ENCODE data around the gene HACE1. TPM values are rescaled to one million over a fixed set of nuclear protein-coding genes. Genes with fewer than 3 reads are reported as not detected.
"Not testable (repeated sequence)": the region's sequence is repeated elsewhere in the genome, so short reads cannot be mapped to it uniquely, and the experiment has no call there.

HACE1 gene
- total and polyA plus RNA-seq, 8 donors: 10.1 to 27.0 (median 24.0) TPM

- no peak overlapping the region for H3K27ac ChIP-seq
- ATAC-seq (no peak), DNase-seq (no peak)
- H3K27me3 ChIP-seq: no peaks in the 10 kb centered on the region
- H3K9me3 ChIP-seq: peaks cover 0 to 3% of the 10 kb centered on the region in 2 donors
- intact Hi-C loops (cut with DNase I): no loop called here
- H3K36me3 ChIP-seq: peaks cover 0 to 37% of the 10 kb centered on the region in 2 donors
- H3K4me1 ChIP-seq: no peaks in the 10 kb centered on the region
- no peak overlapping the region for H3K4me3 ChIP-seq
- TF ChIP-seq, protein P1, sequence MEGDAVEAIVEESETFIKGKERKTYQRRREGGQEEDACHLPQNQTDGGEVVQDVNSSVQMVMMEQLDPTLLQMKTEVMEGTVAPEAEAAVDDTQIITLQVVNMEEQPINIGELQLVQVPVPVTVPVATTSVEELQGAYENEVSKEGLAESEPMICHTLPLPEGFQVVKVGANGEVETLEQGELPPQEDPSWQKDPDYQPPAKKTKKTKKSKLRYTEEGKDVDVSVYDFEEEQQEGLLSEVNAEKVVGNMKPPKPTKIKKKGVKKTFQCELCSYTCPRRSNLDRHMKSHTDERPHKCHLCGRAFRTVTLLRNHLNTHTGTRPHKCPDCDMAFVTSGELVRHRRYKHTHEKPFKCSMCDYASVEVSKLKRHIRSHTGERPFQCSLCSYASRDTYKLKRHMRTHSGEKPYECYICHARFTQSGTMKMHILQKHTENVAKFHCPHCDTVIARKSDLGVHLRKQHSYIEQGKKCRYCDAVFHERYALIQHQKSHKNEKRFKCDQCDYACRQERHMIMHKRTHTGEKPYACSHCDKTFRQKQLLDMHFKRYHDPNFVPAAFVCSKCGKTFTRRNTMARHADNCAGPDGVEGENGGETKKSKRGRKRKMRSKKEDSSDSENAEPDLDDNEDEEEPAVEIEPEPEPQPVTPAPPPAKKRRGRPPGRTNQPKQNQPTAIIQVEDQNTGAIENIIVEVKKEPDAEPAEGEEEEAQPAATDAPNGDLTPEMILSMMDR (IDR thresholded peaks at IDR 0.05): no peak
Measured at GRCh38 chr6:104828478-104828877, 31.2 kb downstream of the HACE1 start.

DNA sequence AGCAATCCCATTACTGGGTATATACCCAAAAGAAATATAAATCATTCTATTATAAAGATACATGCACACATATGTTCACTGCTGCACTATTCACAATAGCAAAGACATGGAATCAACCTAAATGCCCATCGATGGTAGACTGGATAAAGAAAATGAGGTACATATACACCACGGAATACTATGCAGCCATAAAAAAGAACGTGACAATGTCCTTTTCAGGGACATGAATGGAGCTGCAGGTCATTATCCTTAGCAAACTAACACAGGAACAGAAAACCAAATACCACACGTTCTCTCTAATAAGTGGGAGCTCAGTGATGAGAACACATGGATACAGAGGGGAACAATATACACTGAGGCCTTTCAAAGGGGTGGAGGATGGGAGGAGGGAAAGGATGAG is 38.9 kb downstream of the HACE1 start:
- H3K27me3 ChIP-seq; ATAC-seq; H3K27ac ChIP-seq; intact Hi-C loops (cut with DNase I); DNase-seq; H3K9me3 ChIP-seq; H3K4me1 ChIP-seq; H3K4me3 ChIP-seq: not testable (repeated sequence)
- H3K36me3 ChIP-seq: peaks cover 0 to 16% of the 10 kb centered on the region in 2 donors

DNA sequence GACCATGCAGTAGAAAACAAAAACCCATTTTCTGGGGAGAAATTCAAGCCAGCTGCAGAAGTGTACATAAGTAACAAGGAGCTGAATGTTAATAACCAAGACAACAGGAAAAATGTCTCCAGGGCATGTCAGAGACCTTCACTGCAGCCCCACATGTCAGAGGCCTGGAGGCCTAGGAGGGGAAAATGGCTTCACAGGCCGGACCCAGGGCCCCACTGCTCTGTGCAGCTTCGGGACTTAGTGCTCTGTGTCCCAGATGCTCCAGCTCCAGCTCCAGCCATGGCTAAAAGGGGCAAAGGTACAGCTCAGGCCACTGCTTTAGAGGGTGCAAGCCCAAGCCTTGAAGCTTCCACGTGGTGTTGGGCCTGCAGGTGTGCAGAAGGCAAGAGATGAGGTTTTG is 43.6 kb downstream of the HACE1 start:
- ATAC-seq (no peak), DNase-seq (no peak)
- peaks cover 0 to 5% of the 10 kb centered on the region in 2 donors for H3K9me3 ChIP-seq
- TF ChIP-seq, protein P1 (IDR thresholded peaks at IDR 0.05): no peak
- no peaks in the 10 kb centered on the region for H3K4me1 ChIP-seq
- peaks cover 0 to 18% of the 10 kb centered on the region in 2 donors for H3K36me3 ChIP-seq
- no peak overlapping the region for H3K27ac ChIP-seq
- H3K4me3 ChIP-seq: no peak overlapping the region
- no peaks in the 10 kb centered on the region for H3K27me3 ChIP-seq
- intact Hi-C loops (cut with DNase I): no loop called here

GRCh38 chr6:104814743-104815142 is 45.0 kb downstream of the HACE1 start:
- Histone ChIP-seq H3K27me3 (no peaks in the 10 kb centered on the region), H3K36me3 (peaks cover 0 to 10% of the 10 kb centered on the region in 2 donors), H3K27ac (no peak overlapping the region), H3K4me1 (no peaks in the 10 kb centered on the region), H3K9me3 (no peaks in the 10 kb centered on the region), H3K4me3 (no peak overlapping the region)
- ATAC-seq: no peak
- TF ChIP-seq, protein P1 (IDR thresholded peaks at IDR 0.05): no peak
- intact Hi-C loops (cut with DNase I): no loop called here
- DNase-seq: no peak

- Histone ChIP-seq H3K9me3 (no peaks in the 10 kb centered on the region), H3K36me3 (peaks cover 0 to 10% of the 10 kb centered on the region in 2 donors), H3K4me3 (no peak overlapping the region), H3K27ac (no peak overlapping the region), H3K27me3 (no peaks in the 10 kb centered on the region), H3K4me1 (no peaks in the 10 kb centered on the region)
- TF ChIP-seq, protein P1 (IDR thresholded peaks at IDR 0.05): no peak
- intact Hi-C loops (cut with DNase I): no loop called here
- DNase-seq: no peak
- no peak for ATAC-seq
Measured at GRCh38 chr6:104813552-104813951, 46.2 kb downstream of the HACE1 start.

- Histone ChIP-seq H3K4me1 (no peaks in the 10 kb centered on the region), H3K4me3 (no peak overlapping the region), H3K27ac (no peak overlapping the region), H3K36me3 (peaks cover 0 to 7% of the 10 kb centered on the region in 2 donors), H3K9me3 (peaks cover 0 to 10% of the 10 kb centered on the region in 2 donors), H3K27me3 (no peaks in the 10 kb centered on the region)
- intact Hi-C loops (cut with DNase I): no loop called here
- TF ChIP-seq, protein P1 (IDR thresholded peaks at IDR 0.05): no peak
- ATAC-seq (no peak), DNase-seq (no peak)
Measured at GRCh38 chr6:104809116-104809515, 50.6 kb downstream of the HACE1 start.

DNA sequence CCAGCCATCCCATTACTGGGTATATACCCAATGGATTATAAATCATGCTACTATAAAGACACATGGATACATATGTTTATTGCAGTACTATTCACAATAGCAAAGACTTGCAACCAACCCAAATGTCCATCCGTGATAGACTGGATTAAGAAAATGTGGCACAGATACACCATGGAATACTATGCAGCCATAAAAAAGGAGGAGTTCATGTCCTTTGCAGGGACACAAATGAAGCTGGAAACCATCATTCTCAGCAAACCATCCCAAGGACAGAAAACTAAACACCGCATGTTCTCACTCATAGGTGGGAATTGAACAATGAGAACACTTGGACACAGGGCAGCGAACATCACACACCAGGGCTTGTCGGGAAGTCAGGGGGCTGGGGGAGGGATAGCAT is 54.4 kb downstream of the HACE1 start:
- peaks cover 0 to 14% of the 10 kb centered on the region in 2 donors for H3K9me3 ChIP-seq
- H3K36me3 ChIP-seq; H3K4me3 ChIP-seq; H3K27me3 ChIP-seq; ATAC-seq; intact Hi-C loops (cut with DNase I); H3K27ac ChIP-seq; H3K4me1 ChIP-seq; DNase-seq: not testable (repeated sequence)

Measured in left lung (tissue), 10 donors.